Fibroblast of lung (primary cell): ENCODE results near the gene TLE6. TPM values are rescaled to one million over a fixed set of nuclear protein-coding genes. Genes with fewer than 3 reads are reported as not detected.

Experiments used
- DNase-seq, 2 donors: peaks; one replicate each; pipeline versions ENCODE4 v3.0.0 to v3.0.0-alpha.2; 2010; ENCODE audit warnings: low read depth in 2 of 2
- H2AFZ ChIP-seq: 2 replicates; pipeline ENCODE4 v1.5.1; 2012; ENCODE audit warnings: low read length, control low read depth, inconsistent platforms
- H3K27ac ChIP-seq: 2 replicates; pipeline ENCODE4 v1.5.1; 2011; ENCODE audit warnings: low read length, control low read depth; ENCODE audit not compliant: insufficient read depth
- H3K27me3 ChIP-seq: 2 replicates; pipeline ENCODE4 v1.5.1; 2011; ENCODE audit warnings: mild to moderate bottlenecking, low read length; ENCODE audit not compliant: control insufficient read depth, insufficient read depth
- H3K36me3 ChIP-seq: 2 replicates; pipeline ENCODE4 v1.5.1; 2011; ENCODE audit warnings: low read length; ENCODE audit not compliant: control insufficient read depth, insufficient read depth
- H3K4me1 ChIP-seq: 2 replicates; pipeline ENCODE4 v1.5.1; 2011; ENCODE audit warnings: low read length; ENCODE audit not compliant: control insufficient read depth, insufficient read depth; ENCODE audit errors: extremely low read depth
- H3K4me2 ChIP-seq: 2 replicates; pipeline ENCODE4 v1.5.1; 2011; ENCODE audit warnings: low read length, control low read depth; ENCODE audit not compliant: insufficient read depth; ENCODE audit errors: extremely low read depth
- H3K4me3 ChIP-seq, 4 experiments: fragments of 200-600 bp in 1 of 4; sonication (generic) in 1 of 4; replicated peaks in 1 of 4; 2 replicates each; pipeline ENCODE4 v1.5.1; 2011 to 2016; ENCODE audit warnings: low read length in 4 of 4, low read depth in 3 of 4, mild to moderate bottlenecking in 3 of 4, control low read depth in 2 of 4, inconsistent platforms in 1 of 4, mixed read lengths in 1 of 4; ENCODE audit not compliant: insufficient read depth in 1 of 4; ENCODE audit errors: control extremely low read depth in 1 of 4
- H3K79me2 ChIP-seq: 2 replicates; pipeline ENCODE4 v1.5.1; 2012; ENCODE audit warnings: mild to moderate bottlenecking, low read length, inconsistent platforms; ENCODE audit not compliant: control insufficient read depth, insufficient read depth
- H3K9ac ChIP-seq: 2 replicates; pipeline ENCODE4 v1.5.1; 2011; ENCODE audit warnings: mild to moderate bottlenecking, low read length, control low read depth; ENCODE audit not compliant: insufficient read depth
- H3K9me3 ChIP-seq: 2 replicates; pipeline ENCODE4 v1.5.1; 2012; ENCODE audit warnings: low read depth, low read length; ENCODE audit not compliant: control insufficient read depth, insufficient read depth
- H4K20me1 ChIP-seq: 2 replicates; pipeline ENCODE4 v1.5.1; 2011; ENCODE audit warnings: low read length; ENCODE audit not compliant: control insufficient read depth, insufficient read depth; ENCODE audit errors: extremely low read depth
- EZH2 ChIP-seq: IDR thresholded peaks from 2 replicates; pipeline ENCODE4 v1.5.1; 2012; ENCODE audit warnings: low read length, control low read depth, mild to moderate bottlenecking; ENCODE audit errors: missing control alignments
- polyA plus RNA-seq, 2 donors: library from polyadenylated mRNA; depleted of rRNA in 1 of 2; stranded (reverse) in 1 of 2; unstranded in 1 of 2; fragments of >200 nt; gene quantifications; 2 replicates each; pipeline ENCODE4 v1.2.1, GENCODE V29; 2011 to 2012; ENCODE audit warnings: missing spikeins in 1 of 2
- total RNA-seq: library from RNA; depleted of rRNA; stranded (reverse); fragments of >200 nt; gene quantifications from 2 replicates; pipeline ENCODE4 v1.2.1, GENCODE V29; 2014
- TF ChIP-seq, protein P1 (sequence below), 2 donors: IDR thresholded peaks in 1 of 2; conservative IDR thresholded peaks in 1 of 2; 1 replicate in 1 of 2; 2 replicates in 1 of 2; pipeline ENCODE4 v1.5.1; 2011 to 2012; ENCODE audit warnings: low read length in 2 of 2, control low read depth in 1 of 2, inconsistent platforms in 1 of 2, low read depth in 1 of 2, mild to moderate bottlenecking in 1 of 2

The TLE6 gene
- total and polyA plus RNA-seq, 2 donors (not counting 1 experiment from before 2014, with no cell fraction given): 0.56 to 1.7 TPM

DNA sequence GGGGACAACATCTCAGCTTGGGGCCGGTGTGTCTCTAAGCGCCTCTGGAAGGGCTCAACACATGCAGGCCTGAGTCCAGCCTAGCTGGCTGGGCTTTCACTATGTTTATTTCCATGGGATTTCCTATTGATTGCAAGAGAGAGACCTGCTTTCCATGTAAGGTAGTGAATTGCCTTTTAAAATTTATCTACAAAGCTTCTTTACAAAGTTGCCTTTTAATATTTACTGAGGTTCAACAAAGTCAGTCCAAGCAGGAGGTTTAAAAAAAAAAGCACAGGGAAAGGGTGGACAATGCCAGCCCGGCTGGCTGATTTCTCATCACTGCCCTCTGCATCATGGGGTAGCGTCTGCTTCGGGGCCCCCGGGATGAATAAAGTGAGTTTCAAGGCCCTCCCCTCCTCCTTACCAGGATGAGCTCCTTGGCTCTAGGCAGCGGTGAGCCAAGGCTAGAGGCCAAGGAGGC lies 35.9 kb downstream of the TLE6 start:
- no peaks in the 10 kb centered on the region for H3K36me3 ChIP-seq
- DNase-seq: no peak
- H3K4me2 ChIP-seq: no peak overlapping the region
- H3K4me1 ChIP-seq: no peaks in the 10 kb centered on the region
- no peak overlapping the region for H2AFZ ChIP-seq
- no peaks in the 10 kb centered on the region for H4K20me1 ChIP-seq
- H3K4me3 ChIP-seq: no peak overlapping the region
- TF ChIP-seq, protein P1, sequence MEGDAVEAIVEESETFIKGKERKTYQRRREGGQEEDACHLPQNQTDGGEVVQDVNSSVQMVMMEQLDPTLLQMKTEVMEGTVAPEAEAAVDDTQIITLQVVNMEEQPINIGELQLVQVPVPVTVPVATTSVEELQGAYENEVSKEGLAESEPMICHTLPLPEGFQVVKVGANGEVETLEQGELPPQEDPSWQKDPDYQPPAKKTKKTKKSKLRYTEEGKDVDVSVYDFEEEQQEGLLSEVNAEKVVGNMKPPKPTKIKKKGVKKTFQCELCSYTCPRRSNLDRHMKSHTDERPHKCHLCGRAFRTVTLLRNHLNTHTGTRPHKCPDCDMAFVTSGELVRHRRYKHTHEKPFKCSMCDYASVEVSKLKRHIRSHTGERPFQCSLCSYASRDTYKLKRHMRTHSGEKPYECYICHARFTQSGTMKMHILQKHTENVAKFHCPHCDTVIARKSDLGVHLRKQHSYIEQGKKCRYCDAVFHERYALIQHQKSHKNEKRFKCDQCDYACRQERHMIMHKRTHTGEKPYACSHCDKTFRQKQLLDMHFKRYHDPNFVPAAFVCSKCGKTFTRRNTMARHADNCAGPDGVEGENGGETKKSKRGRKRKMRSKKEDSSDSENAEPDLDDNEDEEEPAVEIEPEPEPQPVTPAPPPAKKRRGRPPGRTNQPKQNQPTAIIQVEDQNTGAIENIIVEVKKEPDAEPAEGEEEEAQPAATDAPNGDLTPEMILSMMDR (conservative IDR thresholded peaks at IDR 0.05 in 1 of 2, IDR thresholded peaks at IDR 0.05 in 1 of 2; ENCODE audit: low read depth in 1 of 2, low read length in 2 of 2): no peak
- TF ChIP-seq EZH2: no peak
- no peak overlapping the region for H3K9ac ChIP-seq
- no peak overlapping the region for H3K27ac ChIP-seq
- H3K9me3 ChIP-seq: no peaks in the 10 kb centered on the region
- H3K79me2 ChIP-seq: no peaks in the 10 kb centered on the region
- H3K27me3 ChIP-seq: no peaks in the 10 kb centered on the region

DNA sequence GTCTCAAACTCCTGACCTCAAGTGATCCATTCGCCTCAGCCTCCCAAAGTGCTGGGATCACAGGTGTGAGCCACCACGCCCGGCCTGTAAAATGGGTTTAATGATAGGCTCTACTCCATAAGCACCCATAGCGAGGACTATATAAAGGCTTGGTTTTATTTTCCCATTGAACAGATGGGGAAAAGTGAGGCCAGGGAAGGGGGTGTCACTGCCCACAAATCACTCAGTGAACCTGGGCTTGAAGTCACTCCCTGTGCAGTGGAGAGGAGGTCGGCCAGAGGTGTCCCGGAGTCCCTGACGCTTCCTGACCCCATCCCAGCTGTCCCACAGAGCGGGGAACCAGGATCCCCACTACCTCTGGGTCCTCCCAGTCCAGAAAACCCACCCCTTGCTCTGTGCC lies 36.8 kb downstream of the TLE6 start:
- Histone ChIP-seq H3K9ac (no peak overlapping the region), H3K4me1 (no peaks in the 10 kb centered on the region), H3K9me3 (no peaks in the 10 kb centered on the region), H2AFZ (no peak overlapping the region), H3K36me3 (no peaks in the 10 kb centered on the region), H3K4me3 (no peak overlapping the region), H3K79me2 (no peaks in the 10 kb centered on the region), H3K27me3 (no peaks in the 10 kb centered on the region), H4K20me1 (no peaks in the 10 kb centered on the region), H3K27ac (no peak overlapping the region), H3K4me2 (no peak overlapping the region)
- TF ChIP-seq, protein P1 (conservative IDR thresholded peaks at IDR 0.05 in 1 of 2, IDR thresholded peaks at IDR 0.05 in 1 of 2; ENCODE audit: low read depth in 1 of 2, low read length in 2 of 2): no peak
- no peak for TF ChIP-seq EZH2
- DNase-seq: no peak

DNA sequence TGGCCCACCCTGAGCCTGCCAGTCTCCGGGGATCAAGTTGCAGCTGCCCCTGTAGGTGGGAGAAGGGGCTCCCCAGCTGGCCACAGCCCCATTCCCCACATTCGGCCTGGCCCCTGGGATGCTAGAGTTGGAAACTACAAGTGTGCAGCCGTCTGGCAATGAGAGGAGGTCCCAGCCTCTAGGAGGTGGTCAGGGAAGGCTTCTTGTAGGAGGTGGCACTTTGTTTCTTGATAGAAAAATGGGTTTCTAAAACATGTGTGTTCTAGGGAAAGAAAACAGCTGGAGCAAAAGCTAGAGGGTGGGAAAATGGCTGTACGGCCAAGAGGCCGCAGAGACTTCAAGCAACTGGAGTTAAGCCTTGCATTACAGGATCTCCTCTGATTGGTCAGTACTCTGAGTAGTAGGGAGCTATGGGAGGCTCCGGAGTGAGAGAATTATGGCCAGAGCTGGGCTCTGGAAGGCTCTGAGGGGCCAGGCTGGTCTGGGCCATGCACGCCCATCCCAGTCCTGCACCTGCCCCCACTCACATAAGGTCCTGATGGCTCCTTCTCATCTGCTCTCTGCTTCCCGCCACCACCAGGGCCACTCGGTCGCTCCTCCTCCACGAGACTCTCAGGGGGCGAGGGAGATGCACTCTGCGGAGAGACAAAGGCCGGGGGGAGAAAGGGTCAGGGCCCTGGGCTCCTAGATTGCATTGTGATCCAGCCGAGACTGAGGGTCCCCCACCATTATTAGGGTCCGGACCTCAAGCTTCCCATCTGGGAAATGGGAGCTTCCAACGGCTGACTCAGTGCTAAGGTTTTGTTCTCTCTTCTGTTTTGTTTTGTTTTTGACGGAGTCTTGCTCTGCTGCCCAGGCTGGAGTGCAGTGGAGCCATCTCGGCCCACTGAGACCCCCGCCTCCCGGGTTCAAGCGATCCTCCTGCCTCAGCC lies 38.0 kb downstream of the TLE6 start:
- no peak for TF ChIP-seq EZH2
- no peaks in the 10 kb centered on the region for H4K20me1 ChIP-seq
- DNase-seq: no peak
- H2AFZ ChIP-seq: no peak overlapping the region
- no peaks in the 10 kb centered on the region for H3K27me3 ChIP-seq
- H3K4me1 ChIP-seq: no peaks in the 10 kb centered on the region
- no peak overlapping the region for H3K4me3 ChIP-seq
- H3K9ac ChIP-seq: no peak overlapping the region
- H3K79me2 ChIP-seq: no peaks in the 10 kb centered on the region
- no peaks in the 10 kb centered on the region for H3K9me3 ChIP-seq
- no peak overlapping the region for H3K27ac ChIP-seq
- H3K36me3 ChIP-seq: no peaks in the 10 kb centered on the region
- H3K4me2 ChIP-seq: no peak overlapping the region
